Keratinocyte (primary cell): ENCODE data around the gene SDF2. TPM values are rescaled to one million over a fixed set of nuclear protein-coding genes. Genes with fewer than 3 reads are reported as not detected.

Experiments used
- DNase-seq: peaks from one replicate; pipeline ENCODE4 v3.0.0-alpha.2; 2011; ENCODE audit warnings: low read depth, missing footprints, low spot score
- FAIRE-seq: peaks from 2 replicates; lab custom pipeline; 2011; peaks lifted over from hg19 to GRCh38; lab: Jason Lieb, UNC
- H2AFZ ChIP-seq: 2 replicates; pipeline ENCODE4 v1.6.0; 2012; ENCODE audit warnings: low read length, control low read depth, inconsistent platforms; ENCODE audit not compliant: control insufficient read depth
- H3K27ac ChIP-seq: 2 replicates; pipeline ENCODE4 v1.5.1; 2011; ENCODE audit warnings: low read length; ENCODE audit not compliant: control insufficient read depth, insufficient read depth
- H3K27me3 ChIP-seq: 3 replicates; pipeline ENCODE4 v1.6.0; 2011; ENCODE audit warnings: low read length; ENCODE audit not compliant: control insufficient read depth, insufficient read depth; ENCODE audit errors: extremely low read depth
- H3K36me3 ChIP-seq, 2 experiments: 2 replicates in 1 of 2; 3 replicates in 1 of 2; pipeline ENCODE4 v1.5.1; 2011; ENCODE audit warnings: low read length in 2 of 2, mild to moderate bottlenecking in 1 of 2; ENCODE audit not compliant: control insufficient read depth in 2 of 2, insufficient read depth in 2 of 2; ENCODE audit errors: extremely low read depth in 1 of 2
- H3K4me1 ChIP-seq: 3 replicates; pipeline ENCODE4 v1.5.1; 2011; ENCODE audit warnings: low read length; ENCODE audit not compliant: control insufficient read depth, insufficient read depth; ENCODE audit errors: extremely low read depth
- H3K4me2 ChIP-seq: 3 replicates; pipeline ENCODE4 v1.6.0; 2011; ENCODE audit warnings: low read depth, low read length; ENCODE audit not compliant: control insufficient read depth, insufficient read depth; ENCODE audit errors: extremely low read depth
- H3K4me3 ChIP-seq, 3 experiments: fragments of 200-600 bp in 1 of 3; sonication (generic) in 1 of 3; 2 replicates in 2 of 3; 3 replicates in 1 of 3; pipeline ENCODE4 v1.5.1; 2011 to 2016; ENCODE audit warnings: low read length in 3 of 3, mild to moderate bottlenecking in 3 of 3, control low read depth in 2 of 3, inconsistent platforms in 1 of 3, low read depth in 1 of 3, mixed read lengths in 1 of 3, mixed run types in 1 of 3, moderate library complexity in 1 of 3; ENCODE audit not compliant: control insufficient read depth in 2 of 3, insufficient read depth in 2 of 3; ENCODE audit errors: extremely low read depth in 1 of 3
- H3K79me2 ChIP-seq: 2 replicates; pipeline ENCODE4 v1.6.0; 2012; ENCODE audit warnings: low read length; ENCODE audit not compliant: control insufficient read depth, insufficient read depth
- H3K9ac ChIP-seq: 3 replicates; pipeline ENCODE4 v1.6.0; 2011; ENCODE audit warnings: low read length; ENCODE audit not compliant: control insufficient read depth, insufficient read depth; ENCODE audit errors: extremely low read depth
- H3K9me1 ChIP-seq: 3 replicates; pipeline ENCODE4 v1.6.0; 2011; ENCODE audit warnings: low read length; ENCODE audit not compliant: control insufficient read depth, insufficient read depth; ENCODE audit errors: extremely low read depth
- H3K9me3 ChIP-seq: 2 replicates; pipeline ENCODE4 v1.5.1; 2012; ENCODE audit warnings: low read depth, low read length; ENCODE audit not compliant: control insufficient read depth
- H4K20me1 ChIP-seq: 3 replicates; pipeline ENCODE4 v1.6.0; 2011; ENCODE audit warnings: low read length; ENCODE audit not compliant: control insufficient read depth, insufficient read depth; ENCODE audit errors: extremely low read depth
- CTCF ChIP-seq, 3 experiments: IDR thresholded peaks in 1 of 3; conservative IDR thresholded peaks in 1 of 3; optimal IDR thresholded peaks in 1 of 3; 2 replicates in 2 of 3; 3 replicates in 1 of 3; pipeline versions ENCODE3 to v1.5.1; 2011; ENCODE audit warnings: low read length in 3 of 3, mild to moderate bottlenecking in 3 of 3, moderate library complexity in 2 of 3, control low read depth in 1 of 3, inconsistent platforms in 1 of 3; ENCODE audit not compliant: insufficient read depth in 2 of 3; ENCODE audit errors: extremely low read depth in 1 of 3
- EZH2 ChIP-seq: IDR thresholded peaks from one replicate; pipeline ENCODE4 v1.6.1; 2012; ENCODE audit warnings: inconsistent platforms, mild to moderate bottlenecking, low read length, moderate library complexity
- dilution Hi-C: fragments of 300-500 bp; cut with MboI; formaldehyde crosslinking; loops from one replicate; pipeline ENCODE4 v1.7.0; 2020; ENCODE audit warnings: low sequenced_read_pairs; ENCODE audit not compliant: extremely low pct_ligation_motif_present
- polyA plus RNA-seq, 5 experiments: library from polyadenylated mRNA; depleted of rRNA in 3 of 5; stranded (reverse) in 3 of 5; stranded (forward) in 1 of 5; unstranded in 1 of 5; fragments of >200 nt; gene quantifications; 1 replicate in 1 of 5; 2 replicates in 3 of 5; 3 replicates in 1 of 5; pipeline versions ENCODE4 v1.2.1 to v1.2.3, GENCODE V29; 2011 to 2012; ENCODE audit warnings: missing spikeins in 2 of 5, low read depth in 1 of 5, low replicate concordance in 1 of 5

Gene SDF2
- polyA plus RNA-seq, 1 donor (not counting 4 experiments of a cell fraction or from before 2014, with no cell fraction given): 61.5 TPM

- no peaks in the 10 kb centered on the region for H3K9me3 ChIP-seq
Measured at GRCh38 chr17:28613931-28614381, 47.8 kb downstream of the SDF2 start, which contains the start of gene RSKR. RSKR (minus strand) TSS chr17:28614185; CDS start chr17:28614161, 24 bp downstream.

GRCh38 chr17:28612936-28613872 is 48.5 kb downstream of the SDF2 start:
- no peak overlapping the region for H3K9ac ChIP-seq
- H3K4me1 ChIP-seq: no peaks in the 10 kb centered on the region
- H3K4me3 ChIP-seq: no peak overlapping the region
- H3K36me3 ChIP-seq: peaks cover 42 to 48% of the 10 kb centered on the region in 2 experiments
- DNase-seq: no peak
- H3K9me3 ChIP-seq: no peaks in the 10 kb centered on the region
- no peaks in the 10 kb centered on the region for H4K20me1 ChIP-seq
- H3K27me3 ChIP-seq: no peaks in the 10 kb centered on the region
- H3K9me1 ChIP-seq: no peaks in the 10 kb centered on the region
- TF ChIP-seq EZH2: no peak
- peak; percentile 51 to 60 (median 54) for TF ChIP-seq CTCF (optimal IDR thresholded peaks at IDR 0.05 in 1 of 3, IDR thresholded peaks at IDR 0.05 in 1 of 3, conservative IDR thresholded peaks at IDR 0.05 in 1 of 3; ENCODE audit: extremely low read depth in 1 of 3, insufficient read depth in 2 of 3, low read length in 3 of 3)
- no peak overlapping the region for H2AFZ ChIP-seq
- no peak for FAIRE-seq
- H3K4me2 ChIP-seq: no peak overlapping the region
- no peaks in the 10 kb centered on the region for H3K79me2 ChIP-seq
- H3K27ac ChIP-seq: no peak overlapping the region
- dilution Hi-C loops: no loop called here

More at GRCh38 chr17:28613931-28614381, 47.8 kb downstream of the SDF2 start, which contains the start of gene RSKR:
- Histone ChIP-seq H4K20me1 (no peaks in the 10 kb centered on the region), H3K4me2 (no peak within 1 kb of the TSS), H3K27ac (no peak within 1 kb of the TSS), H3K9me1 (no peaks in the 10 kb centered on the region), H3K36me3 (peaks cover 47 to 51% of the 10 kb centered on the region in 2 experiments), H3K4me1 (no peaks in the 10 kb centered on the region), H3K4me3 (no peak within 1 kb of the TSS), H3K9ac (no peak within 1 kb of the TSS), H3K27me3 (no peaks in the 10 kb centered on the region), H3K79me2 (no peaks in the 10 kb centered on the region), H2AFZ (no peak within 1 kb of the TSS)
- FAIRE-seq (no peak), DNase-seq (no peak)
- dilution Hi-C loops: no loop called here
- TF ChIP-seq EZH2 (no peak), CTCF (optimal IDR thresholded peaks at IDR 0.05 in 1 of 3, IDR thresholded peaks at IDR 0.05 in 1 of 3, conservative IDR thresholded peaks at IDR 0.05 in 1 of 3; ENCODE audit: extremely low read depth in 1 of 3, insufficient read depth in 2 of 3, low read length in 3 of 3) (no peak)
